GM19395 (cell line): ENCODE measurements around the gene NFIL3.
A peak's percentile ranks its signal among the peaks of the same experiment; 100 is the strongest.

Experiments
- ATAC-seq: cut with Tn5 transposase; IDR thresholded peaks from one replicate; pipeline ENCODE4 v1.9.1; 2021; ENCODE audit warnings: mild to moderate bottlenecking, moderate library complexity; ENCODE audit not compliant: unreplicated experiment

NFIL3 gene

DNA sequence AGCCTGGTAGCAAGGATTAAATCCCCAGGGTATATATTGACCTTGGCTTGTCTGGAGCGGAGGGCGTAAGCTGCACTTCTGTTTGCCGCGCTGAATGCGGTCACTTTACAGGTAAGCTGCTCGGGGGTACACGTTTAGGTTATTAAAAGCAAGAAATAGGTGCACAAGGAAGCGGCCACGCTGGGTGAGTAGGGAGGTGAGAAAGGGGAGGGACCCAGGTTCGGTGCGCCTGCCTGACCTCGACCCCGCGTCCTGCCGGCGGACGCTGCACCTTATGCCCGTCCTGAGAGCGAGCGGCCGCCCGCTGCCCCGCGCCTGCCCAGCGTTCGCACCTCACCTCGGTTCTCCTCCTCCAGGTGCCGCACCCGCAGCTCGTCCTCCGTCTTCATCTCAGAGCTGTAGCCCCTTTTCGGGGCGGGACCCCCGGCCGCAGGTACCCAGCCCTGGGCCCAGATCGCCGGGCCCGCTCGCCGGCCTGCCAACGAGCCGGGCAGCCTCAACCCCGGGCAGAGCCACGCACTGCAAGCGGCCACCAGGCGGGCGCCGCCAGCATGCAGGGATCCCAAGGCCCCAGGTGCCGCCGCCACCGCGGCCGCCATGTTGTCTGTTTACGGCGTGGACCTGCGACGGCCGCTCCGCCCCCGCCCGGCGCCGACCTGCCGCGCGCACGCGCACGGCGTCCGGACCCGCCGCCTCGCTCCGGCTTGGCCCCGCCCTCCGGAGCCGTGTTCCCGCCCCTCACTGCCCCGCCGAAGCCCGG lies 62.2 kb downstream of the NFIL3 start, which contains the start of gene AUH:
Gene AUH, minus strand, starts transcription at position 628 of the 760 bp plus-strand sequence. Its CDS starts 29 bp downstream, at position 599.
- peak; percentile 80 for ATAC-seq

- no peak for ATAC-seq
Observed at GRCh38 chr9:91360551-91361290, 62.9 kb downstream of the NFIL3 start.

DNA sequence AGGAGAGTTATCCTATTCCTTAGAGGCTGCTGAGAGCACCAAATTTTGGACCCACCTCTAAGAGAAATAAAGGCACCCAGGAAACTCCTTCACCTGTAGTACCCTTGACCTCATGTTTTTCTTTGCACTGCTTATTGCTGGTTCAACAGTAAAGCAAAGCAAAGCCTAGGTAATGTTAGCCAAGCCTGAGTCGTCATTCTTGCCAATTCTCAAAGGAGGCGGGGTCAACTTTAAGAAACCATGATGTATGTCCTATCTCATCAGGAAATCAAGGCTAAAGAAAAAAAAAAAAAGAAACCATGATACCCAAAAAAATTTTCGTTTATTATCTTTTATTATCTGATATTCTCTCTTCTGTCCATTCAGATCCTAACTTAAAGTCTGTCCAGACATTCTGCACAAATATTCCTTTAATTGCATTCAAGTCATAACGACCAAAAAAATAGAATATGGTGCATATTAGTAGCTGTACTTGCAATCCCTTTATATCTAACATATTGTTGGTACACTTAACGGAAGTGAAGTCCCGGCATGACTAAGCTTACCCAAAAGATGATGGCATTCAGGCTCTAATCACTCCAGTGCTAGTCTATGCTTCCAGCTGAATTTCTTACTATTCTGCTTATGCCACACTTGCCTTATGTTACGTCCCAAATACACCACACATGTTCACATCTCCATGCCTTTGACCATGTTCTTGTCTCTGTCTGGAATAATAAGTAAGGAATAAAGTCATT lies 63.7 kb downstream of the NFIL3 start:
- ATAC-seq: no peak

DNA sequence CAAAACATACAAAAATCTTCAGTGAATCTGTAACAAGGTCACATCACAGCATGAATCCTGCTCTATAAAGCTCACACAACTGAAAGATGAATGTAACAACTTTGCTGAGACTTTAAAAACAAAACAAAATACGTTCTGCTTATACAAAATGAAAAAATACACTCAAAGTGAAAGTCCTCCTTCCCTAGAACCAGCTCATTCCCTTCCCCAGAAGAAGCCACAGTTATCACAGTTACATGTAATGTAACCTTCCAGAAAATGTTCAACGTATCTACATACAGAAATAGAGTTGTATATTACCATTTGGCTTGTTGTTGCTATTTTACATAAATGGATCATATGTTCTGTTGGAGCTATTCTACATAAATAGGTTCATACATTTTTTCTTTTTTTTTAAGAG lies 64.5 kb downstream of the NFIL3 start:
- no peak for ATAC-seq
